Measurements from ENCODE around the gene CDH11.

The CDH11 gene

DNA sequence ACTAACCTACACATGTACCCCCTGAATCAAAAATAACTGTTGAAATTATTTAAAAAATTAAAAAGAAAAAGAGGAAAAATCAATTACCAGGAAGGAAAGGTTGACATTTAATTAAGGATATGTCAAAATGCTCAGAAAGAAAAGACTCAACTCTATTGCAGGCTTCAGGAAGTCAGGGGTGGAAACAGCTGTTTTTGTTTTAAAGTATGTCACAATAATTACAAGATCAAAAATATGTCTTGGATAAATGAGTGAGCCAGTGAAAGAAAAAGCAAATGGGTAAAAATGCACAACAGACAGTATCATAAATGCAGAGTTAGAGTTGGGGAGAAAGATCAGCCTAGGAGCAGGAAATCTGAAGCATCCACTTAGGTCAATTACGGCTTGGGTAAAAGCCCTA lies 146.0 kb downstream of the CDH11 start:
- no peaks in the 10 kb centered on the region for H3K9me2 ChIP-seq (replicated peaks; ENCODE audit: low read depth, low read length)
- H3K4me3 ChIP-seq (ENCODE audit: low read length, poor library complexity, severe bottlenecking) = no peak overlapping the region
- no peaks in the 10 kb centered on the region for H4K20me1 ChIP-seq (ENCODE audit: insufficient read depth, low read length, poor library complexity, severe bottlenecking)
- H3K9me3 ChIP-seq (ENCODE audit: insufficient read depth, low read depth, low read length) = no peaks in the 10 kb centered on the region
- no peaks in the 10 kb centered on the region for H3K36me3 ChIP-seq (ENCODE audit: insufficient read depth, low read length)
- H3F3A ChIP-seq (ENCODE audit: low read depth) = no peaks in the 10 kb centered on the region
- H3K79me2 ChIP-seq (ENCODE audit: insufficient read depth, low read length) = no peaks in the 10 kb centered on the region
- H3K9ac ChIP-seq (ENCODE audit: low read depth, low read length, poor library complexity, severe bottlenecking) = no peak overlapping the region
- H2AFZ ChIP-seq (ENCODE audit: low read length) = no peak overlapping the region
- H3K27me3 ChIP-seq (ENCODE audit: insufficient read depth, low read length, poor library complexity, severe bottlenecking) = no peaks in the 10 kb centered on the region
- TF ChIP-seq, protein P1, sequence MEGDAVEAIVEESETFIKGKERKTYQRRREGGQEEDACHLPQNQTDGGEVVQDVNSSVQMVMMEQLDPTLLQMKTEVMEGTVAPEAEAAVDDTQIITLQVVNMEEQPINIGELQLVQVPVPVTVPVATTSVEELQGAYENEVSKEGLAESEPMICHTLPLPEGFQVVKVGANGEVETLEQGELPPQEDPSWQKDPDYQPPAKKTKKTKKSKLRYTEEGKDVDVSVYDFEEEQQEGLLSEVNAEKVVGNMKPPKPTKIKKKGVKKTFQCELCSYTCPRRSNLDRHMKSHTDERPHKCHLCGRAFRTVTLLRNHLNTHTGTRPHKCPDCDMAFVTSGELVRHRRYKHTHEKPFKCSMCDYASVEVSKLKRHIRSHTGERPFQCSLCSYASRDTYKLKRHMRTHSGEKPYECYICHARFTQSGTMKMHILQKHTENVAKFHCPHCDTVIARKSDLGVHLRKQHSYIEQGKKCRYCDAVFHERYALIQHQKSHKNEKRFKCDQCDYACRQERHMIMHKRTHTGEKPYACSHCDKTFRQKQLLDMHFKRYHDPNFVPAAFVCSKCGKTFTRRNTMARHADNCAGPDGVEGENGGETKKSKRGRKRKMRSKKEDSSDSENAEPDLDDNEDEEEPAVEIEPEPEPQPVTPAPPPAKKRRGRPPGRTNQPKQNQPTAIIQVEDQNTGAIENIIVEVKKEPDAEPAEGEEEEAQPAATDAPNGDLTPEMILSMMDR (conservative IDR thresholded peaks at IDR 0.05; ENCODE audit: low read length) = no peak
- TF ChIP-seq EZH2phosphoT487 (IDR thresholded peaks at IDR 0.05; ENCODE audit: borderline replicate concordance) = no peak
- H3K4me1 ChIP-seq (ENCODE audit: insufficient read depth, low read length, poor library complexity, severe bottlenecking) = no peaks in the 10 kb centered on the region
- no peak overlapping the region for H3K4me2 ChIP-seq (ENCODE audit: low read depth, low read length, poor library complexity, severe bottlenecking)

DNA sequence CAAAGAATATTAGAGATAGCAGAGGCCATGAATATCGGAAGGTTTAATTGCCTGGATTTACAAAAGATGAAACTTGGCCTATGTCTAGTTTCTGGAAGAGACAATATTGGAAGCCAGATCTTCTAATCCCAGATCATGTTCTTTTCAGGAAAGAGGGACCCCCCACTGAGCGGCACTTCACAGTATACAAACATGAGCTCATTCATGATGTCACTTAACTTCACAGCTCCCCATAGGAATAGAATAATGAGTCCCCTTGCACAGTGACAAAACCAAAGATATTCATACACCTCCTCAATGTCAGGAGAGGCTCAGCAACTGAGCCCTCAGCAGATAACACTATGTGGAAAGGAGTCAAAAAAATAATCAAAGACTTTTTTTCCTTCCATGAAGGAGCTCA lies 147.5 kb downstream of the CDH11 start:
- H2AFZ ChIP-seq (ENCODE audit: low read length) = no peak overlapping the region

DNA sequence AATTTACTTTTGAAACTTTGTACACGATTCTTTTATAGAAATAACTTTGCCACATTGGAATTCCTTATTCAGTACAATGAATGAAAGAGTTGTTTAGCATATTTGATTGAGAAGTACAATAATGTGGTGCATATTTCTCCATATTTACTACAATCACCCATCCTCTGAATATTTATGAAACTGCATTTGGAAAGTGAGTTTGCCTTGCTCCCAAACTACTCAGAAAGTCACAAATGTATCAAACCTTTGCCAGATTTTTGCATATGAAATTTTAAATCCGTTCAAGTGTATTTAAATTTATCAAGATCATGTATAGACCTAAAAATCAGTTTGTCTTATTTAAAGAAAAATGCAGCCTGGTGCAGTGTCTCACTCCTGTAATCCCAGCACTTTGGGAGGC lies 148.7 kb downstream of the CDH11 start:
- H3K36me3 ChIP-seq (ENCODE audit: insufficient read depth, low read length) = no peaks in the 10 kb centered on the region
- H3K9me2 ChIP-seq (replicated peaks; ENCODE audit: low read depth, low read length) = no peaks in the 10 kb centered on the region
- H3K4me2 ChIP-seq (ENCODE audit: low read depth, low read length, poor library complexity, severe bottlenecking) = no peak overlapping the region
- no peak overlapping the region for H3K4me3 ChIP-seq (ENCODE audit: low read length, poor library complexity, severe bottlenecking)
- H3K9me3 ChIP-seq (ENCODE audit: insufficient read depth, low read depth, low read length) = no peaks in the 10 kb centered on the region
- H3K79me2 ChIP-seq (ENCODE audit: insufficient read depth, low read length) = no peaks in the 10 kb centered on the region
- H3F3A ChIP-seq (ENCODE audit: low read depth) = no peaks in the 10 kb centered on the region
- no peak overlapping the region for H3K9ac ChIP-seq (ENCODE audit: low read depth, low read length, poor library complexity, severe bottlenecking)
- no peaks in the 10 kb centered on the region for H4K20me1 ChIP-seq (ENCODE audit: insufficient read depth, low read length, poor library complexity, severe bottlenecking)
- no peak for TF ChIP-seq EZH2phosphoT487 (IDR thresholded peaks at IDR 0.05; ENCODE audit: borderline replicate concordance)
- TF ChIP-seq, protein P1 (conservative IDR thresholded peaks at IDR 0.05; ENCODE audit: low read length) = no peak
- H3K4me1 ChIP-seq (ENCODE audit: insufficient read depth, low read length, poor library complexity, severe bottlenecking) = no peaks in the 10 kb centered on the region
- no peak overlapping the region for H2AFZ ChIP-seq (ENCODE audit: low read length)
- no peaks in the 10 kb centered on the region for H3K27me3 ChIP-seq (ENCODE audit: insufficient read depth, low read length, poor library complexity, severe bottlenecking)

More for the DNA sequence above, 147.5 kb downstream of the CDH11 start:
- Histone ChIP-seq H3K9ac (ENCODE audit: low read depth, low read length, poor library complexity, severe bottlenecking) (no peak overlapping the region), H3F3A (ENCODE audit: low read depth) (no peaks in the 10 kb centered on the region), H3K4me2 (ENCODE audit: low read depth, low read length, poor library complexity, severe bottlenecking) (no peak overlapping the region), H3K27me3 (ENCODE audit: insufficient read depth, low read length, poor library complexity, severe bottlenecking) (no peaks in the 10 kb centered on the region), H3K9me2 (replicated peaks; ENCODE audit: low read depth, low read length) (no peaks in the 10 kb centered on the region), H3K4me3 (ENCODE audit: low read length, poor library complexity, severe bottlenecking) (no peak overlapping the region), H4K20me1 (ENCODE audit: insufficient read depth, low read length, poor library complexity, severe bottlenecking) (no peaks in the 10 kb centered on the region), H3K79me2 (ENCODE audit: insufficient read depth, low read length) (no peaks in the 10 kb centered on the region), H3K36me3 (ENCODE audit: insufficient read depth, low read length) (no peaks in the 10 kb centered on the region), H3K9me3 (ENCODE audit: insufficient read depth, low read depth, low read length) (no peaks in the 10 kb centered on the region), H3K4me1 (ENCODE audit: insufficient read depth, low read length, poor library complexity, severe bottlenecking) (no peaks in the 10 kb centered on the region)
- TF ChIP-seq EZH2phosphoT487 (IDR thresholded peaks at IDR 0.05; ENCODE audit: borderline replicate concordance) = no peak
- TF ChIP-seq, protein P1 (conservative IDR thresholded peaks at IDR 0.05; ENCODE audit: low read length) = no peak

All from Loucy (cell line).